Stimulated activated CD4-positive, alpha-beta T cell treated with anti-CD3 and anti-CD28 coated beads, Interleukin-15, amount 100 ng/mL, for 24 hours (primary cell): ENCODE measurements around the gene SLC1A2.

Experiments
- DNase-seq: peaks from one replicate; pipeline ENCODE4 v3.0.0-alpha.2; 2020

The SLC1A2 gene

DNA sequence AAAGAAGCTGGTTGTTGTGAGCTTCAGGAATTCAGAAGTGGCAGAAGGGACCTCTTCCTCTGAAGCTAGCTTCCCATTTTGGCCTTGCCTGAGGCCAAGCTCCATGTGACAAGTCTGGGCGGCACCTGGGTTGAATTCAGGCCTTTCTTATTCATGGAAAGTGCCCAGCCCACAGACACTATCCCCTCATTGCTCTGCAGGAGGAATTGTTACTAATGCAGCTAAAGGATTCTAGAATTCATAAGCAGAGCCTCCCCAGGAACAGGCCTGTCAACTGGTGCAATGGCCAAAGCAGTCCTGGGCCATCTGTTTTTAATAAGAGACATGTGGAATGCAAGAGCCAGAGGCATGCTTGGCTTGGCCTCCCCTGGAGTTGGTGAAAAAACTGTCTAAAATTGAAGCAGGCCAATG lies 71.4 kb downstream of the SLC1A2 start:
- no peak for DNase-seq

DNA sequence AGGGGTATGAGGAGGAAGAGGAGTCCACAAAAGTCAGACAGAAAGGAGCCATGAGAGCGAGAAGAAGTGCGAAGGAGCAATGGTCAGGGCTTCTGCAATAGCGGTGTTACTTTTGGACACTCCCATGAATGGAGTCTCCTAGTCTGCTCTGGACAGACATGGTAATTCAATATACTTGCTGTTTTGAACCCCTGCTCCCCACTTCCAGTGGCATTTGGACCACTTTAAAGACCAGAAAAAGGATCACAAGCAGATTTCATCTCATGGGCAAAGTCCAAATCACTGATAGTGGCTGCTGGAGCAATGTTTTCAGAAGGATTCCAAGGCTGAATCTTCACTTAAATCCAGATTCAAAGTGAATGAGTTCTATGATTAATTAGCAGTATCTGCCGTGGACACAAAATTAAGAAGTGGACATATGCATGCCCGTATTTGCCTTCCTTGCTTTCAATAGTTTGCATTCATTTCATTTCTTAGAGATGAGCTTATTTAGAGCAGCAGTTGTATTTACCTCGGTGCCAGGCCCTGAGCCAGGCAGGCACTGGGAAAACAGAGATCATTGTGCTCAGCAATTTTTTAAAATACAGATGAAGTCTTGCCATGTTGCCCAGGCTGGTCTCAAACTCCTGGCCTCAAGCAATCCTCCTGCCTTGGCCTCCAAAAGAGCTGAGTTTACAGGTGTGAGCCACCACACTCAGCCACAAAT lies 72.0 kb downstream of the SLC1A2 start:
- no peak for DNase-seq

DNA sequence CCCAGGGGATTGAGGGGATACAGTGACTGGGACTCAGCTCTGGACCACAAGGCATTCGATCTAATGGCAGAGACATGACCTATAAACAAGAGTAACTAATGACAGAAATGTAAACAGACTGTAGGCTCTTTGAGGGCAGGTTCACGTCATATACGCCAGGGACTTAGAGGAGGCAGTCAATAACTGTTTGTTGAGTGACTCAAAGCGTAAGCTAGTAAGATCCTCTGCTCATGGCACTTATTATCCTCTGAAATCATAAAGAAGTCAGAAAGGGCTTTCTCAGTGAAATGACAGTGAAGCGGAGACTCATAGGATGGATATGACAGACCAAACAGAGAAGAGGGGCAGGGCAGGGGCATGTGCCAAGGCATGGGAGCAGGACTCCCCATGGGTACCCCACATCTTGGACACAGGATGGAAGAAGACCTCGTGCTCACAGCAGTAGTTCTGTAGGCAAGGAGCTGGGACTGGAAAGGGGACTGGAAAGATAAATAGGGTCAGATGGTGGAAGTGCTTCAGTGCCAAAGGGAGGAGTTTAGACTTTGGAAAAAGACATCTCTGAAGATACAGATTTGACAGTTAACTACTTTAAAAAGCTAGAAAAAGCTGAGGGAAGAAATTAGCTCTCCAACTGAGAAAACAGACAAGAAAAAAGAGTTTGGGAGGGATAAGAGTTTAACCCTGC lies 72.7 kb downstream of the SLC1A2 start:
- no peak for DNase-seq

DNA sequence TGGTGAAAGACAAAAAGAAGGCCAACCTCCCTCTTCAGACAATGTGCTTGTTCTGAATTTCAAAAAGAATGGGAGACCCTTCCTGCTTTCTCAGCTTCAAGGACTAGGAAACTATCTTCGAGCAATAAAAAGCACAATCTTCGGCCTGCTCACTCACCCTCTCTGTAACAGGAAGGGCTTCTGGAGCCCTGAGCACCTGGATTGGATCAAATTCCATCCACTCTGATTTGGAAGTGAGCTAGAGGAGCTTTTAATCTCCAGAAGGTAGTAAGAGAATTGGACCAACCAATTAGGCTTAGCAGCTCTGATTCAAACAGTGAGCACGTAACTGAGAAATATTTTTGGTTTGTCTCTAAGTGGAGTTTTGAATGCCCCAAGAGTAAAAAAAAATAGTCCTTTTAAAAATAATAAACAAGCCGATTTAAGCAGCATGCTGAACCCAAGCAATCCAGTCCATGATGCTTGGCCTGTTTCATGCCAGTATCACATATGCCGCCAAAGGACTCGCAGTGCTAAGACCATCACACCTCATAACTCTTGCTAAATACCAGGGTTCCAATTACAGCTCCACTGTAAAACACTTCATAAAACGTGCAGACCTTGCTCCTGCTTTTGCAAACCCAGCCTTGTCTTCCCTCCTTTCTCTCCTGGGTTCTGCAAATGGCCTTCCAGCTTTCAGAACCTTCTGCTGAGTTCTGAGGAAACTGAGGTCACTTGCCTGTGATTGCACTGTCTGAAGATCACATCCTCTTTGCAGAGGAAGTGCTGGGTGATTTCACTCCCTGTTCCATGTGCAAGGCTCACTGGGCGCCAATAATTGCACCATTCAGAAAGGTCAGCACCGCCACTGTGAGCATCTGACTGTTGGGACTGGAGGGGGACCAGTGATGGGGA lies 74.4 kb downstream of the SLC1A2 start:
- DNase-seq = no peak

DNA sequence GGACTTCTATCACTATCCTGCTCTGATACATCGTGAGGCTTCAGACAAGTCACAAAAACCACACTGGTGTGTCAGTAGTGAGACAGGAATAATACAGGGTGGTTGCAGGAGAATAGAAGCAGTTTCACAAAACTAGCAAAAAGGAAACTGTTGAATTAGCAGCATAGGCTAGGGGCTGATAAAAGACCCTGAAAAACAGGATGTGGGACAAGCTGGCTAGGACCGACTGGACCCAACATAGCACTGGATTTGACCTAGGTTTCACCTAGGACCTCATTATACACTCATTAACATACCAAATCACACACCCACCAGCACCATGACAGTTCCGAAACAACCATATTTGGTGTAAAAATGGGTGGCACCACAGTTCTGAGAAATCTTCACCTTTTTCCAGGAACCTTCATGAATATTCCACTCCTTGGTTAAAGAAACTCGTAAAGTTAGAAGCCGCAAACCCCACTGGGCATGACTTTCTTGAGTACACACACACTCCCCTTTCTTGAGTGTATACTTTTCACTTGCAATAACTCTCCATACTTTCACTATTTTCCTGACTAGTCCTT lies 76.2 kb downstream of the SLC1A2 start:
- peak; percentile 58 for DNase-seq

DNA sequence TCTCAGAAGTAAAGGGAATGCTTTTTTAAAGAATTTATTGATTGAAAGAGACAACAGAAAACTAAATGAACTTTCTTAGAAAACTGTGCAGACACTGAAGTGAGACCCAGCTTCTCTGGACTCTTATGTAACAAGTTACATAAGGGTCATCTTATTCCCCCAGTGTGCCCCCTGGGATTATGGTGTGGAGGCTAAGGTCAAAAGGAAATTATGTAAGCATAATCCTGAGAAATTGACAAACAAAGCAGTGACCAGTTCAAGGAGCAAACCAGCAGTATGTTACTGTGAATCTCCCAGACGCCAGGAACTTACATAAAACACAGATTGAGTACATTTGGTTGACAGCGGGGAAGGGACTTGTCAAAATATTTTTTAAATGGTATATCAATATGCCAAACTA lies 78.6 kb downstream of the SLC1A2 start:
- DNase-seq = no peak

DNA sequence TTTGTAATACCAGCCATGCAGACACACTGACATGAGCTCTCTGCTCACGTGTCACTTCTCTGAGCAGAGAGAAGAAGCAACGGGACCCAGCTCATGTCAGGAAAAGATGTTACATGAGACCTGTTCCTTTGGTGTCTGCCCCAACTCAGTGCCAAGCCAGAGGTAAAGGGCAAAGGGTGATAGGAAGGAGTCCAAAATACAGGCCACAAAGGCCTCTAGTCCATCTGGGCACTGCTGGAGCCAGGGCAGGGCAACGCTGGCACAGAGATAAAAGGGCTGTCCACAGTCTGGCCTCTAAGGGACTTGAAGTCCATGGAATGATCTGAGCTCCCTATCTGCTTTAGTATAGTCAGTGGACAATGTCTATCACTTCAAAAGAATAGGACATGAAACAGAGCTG lies 79.3 kb downstream of the SLC1A2 start:
- no peak for DNase-seq

DNA sequence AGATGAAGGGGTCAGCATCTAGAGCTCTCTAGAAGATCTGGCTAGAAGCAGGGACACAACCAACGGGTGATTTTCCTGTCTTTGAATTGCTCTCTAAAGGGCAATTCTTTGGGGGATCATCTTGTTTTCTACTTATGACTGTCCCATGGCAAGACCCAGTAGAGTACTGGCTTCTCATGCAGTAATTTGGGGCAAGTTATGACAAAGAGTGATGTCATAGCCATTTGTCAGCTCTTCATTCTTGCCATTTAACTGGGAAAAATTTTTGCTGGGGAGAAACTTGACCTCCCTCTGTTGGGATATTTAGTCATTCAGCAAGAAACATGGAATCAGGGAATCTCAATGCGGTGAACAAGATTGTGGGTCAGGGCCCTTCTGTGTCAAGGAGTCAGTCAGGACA lies 80.4 kb downstream of the SLC1A2 start:
- DNase-seq = no peak

DNA sequence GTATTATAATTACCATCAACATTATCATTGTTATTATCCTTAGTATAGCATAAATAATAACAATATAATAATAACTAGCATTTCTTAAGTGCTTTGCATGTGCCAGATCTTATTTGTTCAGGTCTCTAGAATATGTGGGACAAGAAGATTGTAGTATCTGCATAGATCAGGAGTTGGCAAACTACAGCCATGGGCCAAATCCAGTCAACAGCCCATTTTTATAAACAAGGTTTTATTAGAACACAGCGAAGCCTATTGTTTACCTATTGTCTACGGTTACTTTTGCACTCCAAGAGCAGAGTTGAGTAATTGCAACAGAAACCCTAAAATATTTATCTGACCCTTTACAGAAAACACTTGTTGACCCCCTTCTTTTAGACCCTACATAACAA lies 81.4 kb downstream of the SLC1A2 start:
- no peak for DNase-seq

DNA sequence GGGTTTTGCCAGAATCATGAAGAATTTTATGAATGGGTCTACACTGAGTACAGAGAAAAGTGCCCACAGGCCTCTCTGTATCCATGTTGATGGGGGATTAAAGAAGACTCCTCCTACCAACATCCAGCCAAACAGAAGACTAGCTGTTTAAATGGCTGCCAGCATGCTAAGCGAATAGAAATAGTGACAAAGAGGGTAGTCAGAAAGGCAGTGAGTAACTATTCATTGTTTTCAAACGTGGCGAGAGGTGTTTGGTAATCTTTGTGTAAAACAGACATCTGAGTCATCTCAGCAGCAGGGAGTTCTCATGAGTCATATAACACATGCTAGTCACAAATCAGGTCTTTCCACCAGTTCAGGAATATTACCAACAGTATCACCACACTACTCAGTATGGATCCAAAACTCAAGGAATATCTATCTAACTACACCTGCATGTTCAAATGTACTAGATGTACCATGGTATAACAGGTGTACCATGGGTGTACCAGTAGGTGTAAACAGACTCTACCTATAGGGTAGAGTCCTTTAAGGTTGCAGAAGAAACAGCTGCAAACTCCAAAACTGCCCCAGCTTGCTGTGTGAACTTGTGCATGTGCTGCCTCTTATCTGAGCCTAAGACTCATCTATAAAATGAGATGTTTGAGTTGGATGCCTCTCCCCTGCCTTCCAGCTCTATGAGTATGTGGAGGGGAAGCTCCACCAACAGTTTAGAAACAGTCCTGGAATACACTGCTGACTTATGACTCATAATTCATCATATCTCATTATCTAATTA lies 82.0 kb downstream of the SLC1A2 start:
- DNase-seq = peak; percentile 18

DNA sequence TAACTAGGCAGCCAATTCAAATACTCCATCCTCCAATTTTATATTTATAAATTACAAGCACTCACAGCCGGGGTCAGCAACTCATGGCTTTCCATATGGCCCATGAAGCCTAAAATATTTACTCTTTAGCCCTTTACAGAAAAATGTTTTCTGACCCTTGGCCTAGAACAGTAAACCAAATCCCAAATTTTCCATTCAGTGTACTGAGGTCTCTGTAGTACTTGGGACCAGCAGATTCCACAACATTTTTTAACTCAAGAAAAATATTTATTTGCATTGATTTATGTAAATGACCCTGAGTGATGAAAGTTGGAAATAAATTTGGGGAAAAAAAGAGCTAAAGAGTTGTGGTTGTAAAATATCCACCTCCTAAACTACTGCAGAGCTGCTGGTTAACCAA lies 82.6 kb downstream of the SLC1A2 start:
- DNase-seq = no peak

DNA sequence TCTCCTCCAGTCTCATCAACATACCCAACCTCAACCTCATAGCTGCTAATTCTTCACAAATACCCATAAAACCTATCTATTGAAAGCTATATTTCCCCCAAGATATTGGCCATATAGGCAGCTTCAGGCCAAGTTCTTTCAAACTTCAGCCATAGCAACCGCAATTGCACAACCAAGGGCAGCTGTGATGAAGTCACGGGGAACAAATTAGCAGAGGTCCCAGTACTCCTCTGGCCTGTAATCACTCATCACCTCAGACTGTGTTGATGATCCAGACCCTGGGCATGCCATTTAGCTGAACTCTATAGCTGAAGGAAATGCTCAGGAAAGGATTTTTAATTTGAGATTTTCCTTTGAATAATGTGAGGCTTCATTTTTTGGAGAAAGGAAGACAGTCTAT lies 84.1 kb downstream of the SLC1A2 start:
- no peak for DNase-seq

DNA sequence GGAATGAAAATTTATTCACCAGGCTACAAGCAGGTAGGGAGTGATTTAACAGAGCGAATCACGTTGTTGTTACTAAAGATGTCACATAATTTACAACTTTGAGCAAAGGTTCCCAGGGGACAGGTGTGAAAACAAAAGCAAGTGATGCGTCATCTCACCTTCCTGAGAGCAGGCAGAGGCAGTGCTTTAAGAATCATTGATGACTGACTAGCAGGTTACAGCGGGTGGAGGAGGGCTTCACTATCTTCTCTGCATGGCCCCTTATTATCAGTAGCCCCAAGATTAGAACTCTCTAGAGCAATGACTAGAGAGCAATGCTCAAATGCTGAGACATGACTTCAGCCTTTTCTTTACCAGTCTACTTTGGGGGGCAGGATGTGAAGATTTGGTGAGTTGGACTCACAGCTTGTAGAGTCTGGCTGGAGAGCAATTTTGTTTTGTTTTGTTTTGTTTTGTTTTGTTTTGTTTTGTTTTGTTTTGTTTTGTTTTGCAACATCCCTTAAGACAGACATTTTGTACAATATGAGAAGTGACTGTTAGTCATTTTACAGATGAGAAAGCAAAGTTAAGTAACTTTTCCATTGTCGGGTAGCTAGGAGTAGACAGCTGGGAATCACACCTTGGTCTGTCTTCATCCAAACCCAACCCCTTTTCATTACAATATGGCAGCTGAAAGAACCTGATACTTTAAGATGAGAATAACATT lies 84.8 kb downstream of the SLC1A2 start:
- no peak for DNase-seq

DNA sequence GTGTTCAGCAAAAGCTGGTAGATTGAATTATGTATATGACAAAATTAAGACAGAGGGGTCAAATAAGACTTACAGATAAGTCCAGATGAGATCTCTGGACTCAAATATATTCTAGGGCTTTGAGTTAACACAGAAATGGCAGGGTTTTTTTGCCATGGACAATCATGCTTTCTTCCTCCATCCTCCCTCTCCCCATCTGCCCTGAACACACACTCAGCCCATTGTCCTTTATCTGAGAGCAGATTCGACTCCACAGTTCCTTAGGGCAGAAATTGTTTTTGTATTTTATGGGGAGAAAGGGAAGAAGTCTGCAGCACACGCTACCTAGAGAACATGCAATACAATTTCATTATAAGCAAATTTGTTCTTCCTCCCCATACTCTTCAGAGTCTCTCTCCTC lies 86.8 kb downstream of the SLC1A2 start:
- DNase-seq = no peak

DNA sequence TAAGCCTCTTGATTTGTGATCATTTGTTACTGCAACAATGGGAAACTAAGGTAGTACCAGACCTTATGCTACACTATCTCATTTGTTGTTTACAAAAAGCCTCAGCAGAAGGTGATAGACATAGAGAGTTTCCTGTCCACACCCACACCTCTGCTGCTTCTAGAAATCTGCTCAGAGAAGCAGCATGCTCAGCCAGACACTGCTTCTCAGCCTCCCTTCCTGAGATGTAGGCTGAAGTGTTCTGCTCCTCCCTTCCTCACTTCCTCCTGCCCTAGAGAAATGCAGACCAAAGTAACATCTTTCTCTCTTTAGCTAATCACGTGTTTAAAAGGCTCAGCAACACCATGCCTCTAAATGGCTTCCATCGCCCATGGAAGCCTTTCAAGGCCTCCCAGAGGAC lies 88.4 kb downstream of the SLC1A2 start:
- DNase-seq = no peak

DNA sequence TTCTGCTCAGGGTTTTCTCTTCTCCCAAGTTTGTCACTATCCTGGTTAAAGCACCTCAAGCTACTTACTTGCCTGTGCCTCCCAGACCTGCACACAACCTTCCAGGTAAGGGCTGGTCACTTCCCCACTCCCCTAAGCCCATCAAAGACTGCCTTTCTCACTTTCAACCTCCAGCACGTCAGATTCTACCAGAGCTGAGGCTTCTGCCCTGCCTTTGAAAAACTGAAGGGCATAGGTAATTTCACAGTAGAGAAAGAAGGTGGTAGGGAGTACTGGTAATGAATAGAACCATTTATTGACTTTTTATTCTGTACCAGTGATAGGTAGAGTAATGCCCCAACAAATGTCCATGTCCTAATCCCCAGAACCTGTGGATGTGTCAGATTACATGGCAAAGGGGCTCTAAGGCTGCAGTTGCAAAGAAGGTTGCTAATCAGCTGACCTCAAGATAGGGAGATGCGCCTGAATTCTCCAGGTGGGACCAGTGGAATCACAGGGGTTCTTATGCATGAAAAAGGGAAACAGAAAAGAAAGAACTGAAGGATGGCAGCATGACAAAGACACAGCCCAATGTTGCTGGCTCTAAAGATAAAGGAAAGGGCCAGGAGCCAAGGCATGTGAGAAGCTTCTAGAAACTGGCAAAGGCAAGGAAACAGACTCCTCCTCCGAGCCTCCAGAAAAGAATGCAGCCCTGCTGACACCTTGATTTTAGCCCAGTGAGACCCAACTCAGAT lies 89.0 kb downstream of the SLC1A2 start:
- no peak for DNase-seq

DNA sequence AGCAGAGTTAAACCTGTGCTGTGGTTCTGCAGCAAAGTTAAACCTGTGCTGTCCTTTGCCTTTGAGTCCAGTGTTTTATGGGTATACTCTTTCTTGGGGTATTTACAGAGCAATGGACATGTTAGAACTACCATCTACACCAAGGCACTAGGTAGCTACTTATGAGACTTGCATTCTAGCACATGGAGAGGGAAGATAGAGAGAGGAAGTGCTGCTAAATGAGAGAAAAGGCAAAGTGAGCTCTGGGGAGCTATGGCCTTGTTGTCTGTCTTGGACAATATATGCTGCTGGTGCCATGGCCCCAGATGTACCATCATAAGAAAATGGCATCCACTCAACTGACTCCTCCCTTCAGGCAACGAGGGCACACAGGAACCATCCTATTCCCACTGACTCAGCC lies 91.5 kb downstream of the SLC1A2 start:
- no peak for DNase-seq

DNA sequence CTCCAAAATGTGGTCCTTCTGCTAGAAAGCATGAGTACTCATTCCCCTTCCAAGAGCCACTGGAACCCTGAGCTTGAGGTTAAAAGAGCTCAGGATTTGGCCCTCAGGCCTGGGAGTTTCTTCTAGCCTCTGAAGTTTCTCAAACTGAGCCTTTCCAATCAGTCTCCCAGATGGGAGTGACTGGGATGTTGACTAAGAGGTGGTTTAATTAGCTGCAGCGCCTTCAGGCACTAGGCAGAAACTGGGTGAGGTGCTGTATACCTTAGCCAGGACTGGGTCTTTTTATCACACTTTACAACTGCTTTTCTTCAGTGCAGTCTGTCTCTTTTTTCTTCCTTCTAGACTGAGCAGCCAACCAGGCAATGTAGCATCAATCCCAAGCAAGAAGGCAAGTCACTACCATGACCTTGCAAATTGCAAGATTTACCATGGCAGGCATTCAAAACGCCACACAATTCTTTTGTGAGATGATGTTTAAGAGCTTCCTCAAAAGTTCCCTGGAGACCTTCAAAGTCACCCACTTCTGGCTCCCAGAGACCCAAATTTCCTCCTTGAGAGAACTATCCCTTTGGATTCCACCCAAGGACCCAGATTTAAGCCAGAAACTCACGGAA lies 93.0 kb downstream of the SLC1A2 start:
- no peak for DNase-seq

DNA sequence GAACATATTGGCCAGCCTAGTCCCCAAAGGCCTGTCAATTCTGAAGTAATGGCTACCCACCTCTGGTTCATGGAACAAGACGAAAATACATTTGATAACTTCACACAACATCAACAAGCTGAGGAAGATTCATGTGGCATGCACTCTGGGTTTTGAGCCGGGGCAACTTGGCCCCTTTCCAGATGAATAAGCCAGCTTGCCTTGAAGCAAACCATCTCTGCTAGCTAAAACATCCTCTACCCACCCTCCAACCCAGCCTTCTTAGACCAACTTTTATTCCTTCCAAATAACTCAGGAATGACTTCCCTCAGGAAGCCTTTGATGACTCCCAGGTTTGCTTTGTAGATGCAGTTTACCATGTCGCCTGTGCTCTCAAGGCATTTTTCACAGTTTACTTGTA lies 94.4 kb downstream of the SLC1A2 start:
- DNase-seq = no peak

DNA sequence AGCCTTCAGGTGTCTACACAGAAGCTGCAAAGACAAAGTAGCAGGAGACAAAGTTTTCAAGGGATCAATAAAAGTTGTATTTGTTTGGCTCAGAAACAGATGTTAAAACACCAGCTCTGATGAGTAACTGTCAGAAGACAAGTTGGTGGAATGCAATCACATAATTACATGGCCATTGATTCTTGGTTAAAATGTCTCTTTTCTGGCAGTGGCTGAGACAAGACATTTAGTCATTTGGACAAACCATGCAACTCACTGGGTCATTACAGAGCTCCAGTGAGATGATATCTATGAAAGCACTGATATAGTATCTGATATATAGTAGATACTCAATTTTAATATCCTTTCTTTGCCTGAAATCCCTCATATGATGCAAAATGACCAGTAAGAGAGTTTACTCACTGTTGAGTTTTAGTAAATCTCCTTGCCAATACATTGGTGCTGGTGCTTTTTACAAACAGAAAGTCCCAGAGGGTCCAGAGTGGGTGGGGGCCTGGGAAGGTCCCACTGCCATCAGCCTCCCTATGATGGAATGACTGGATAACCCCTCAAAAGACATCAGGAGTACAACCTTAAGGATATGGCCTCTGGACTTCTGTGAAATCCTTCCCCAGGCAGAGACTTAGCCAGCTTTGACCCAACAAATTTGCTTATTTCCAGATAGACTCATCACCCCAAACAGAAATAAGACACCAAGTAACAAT lies 95.0 kb downstream of the SLC1A2 start:
- no peak for DNase-seq
